ENCODE data around the gene TMC1. TPM values are rescaled to one million over a fixed set of nuclear protein-coding genes. Genes with fewer than 3 reads are reported as not detected.

The TMC1 gene
- total RNA-seq, 2 donors from 2014 or later: 0.09 TPM; not detected in 1

DNA sequence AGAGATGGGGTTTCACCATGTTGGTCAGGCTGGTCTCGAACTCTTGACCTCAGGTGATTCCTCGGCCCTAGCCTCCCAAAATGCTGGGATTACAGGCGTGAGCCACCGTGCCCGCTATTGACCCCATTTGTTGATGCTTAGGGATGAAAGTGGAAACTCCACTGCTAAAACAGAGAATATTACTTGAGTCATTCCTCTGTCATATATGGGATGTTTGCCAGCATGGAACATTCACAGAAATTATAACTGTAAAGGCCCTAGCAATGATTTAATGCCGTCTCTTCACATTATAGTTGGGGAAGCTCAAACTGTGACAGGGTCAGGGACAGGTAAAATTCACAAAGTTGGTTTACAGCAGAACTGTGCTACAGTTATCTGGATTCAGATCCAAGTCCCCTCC is 94.5 kb downstream of the TMC1 start:
- WGBS, 2 experiments (ENCODE audit: insufficient coverage in 1 of 2, insufficient read length in 1 of 2): 90 to 95% methylated on average over 6 of the region's 6 CpGs
- no peaks in the 10 kb centered on the region for H3K27me3 Mint-ChIP-seq (ENCODE audit: insufficient read depth)
- H3K4me3 ChIP-seq (ENCODE audit: low read length): no peak overlapping the region
- TF ChIP-seq, protein P1, sequence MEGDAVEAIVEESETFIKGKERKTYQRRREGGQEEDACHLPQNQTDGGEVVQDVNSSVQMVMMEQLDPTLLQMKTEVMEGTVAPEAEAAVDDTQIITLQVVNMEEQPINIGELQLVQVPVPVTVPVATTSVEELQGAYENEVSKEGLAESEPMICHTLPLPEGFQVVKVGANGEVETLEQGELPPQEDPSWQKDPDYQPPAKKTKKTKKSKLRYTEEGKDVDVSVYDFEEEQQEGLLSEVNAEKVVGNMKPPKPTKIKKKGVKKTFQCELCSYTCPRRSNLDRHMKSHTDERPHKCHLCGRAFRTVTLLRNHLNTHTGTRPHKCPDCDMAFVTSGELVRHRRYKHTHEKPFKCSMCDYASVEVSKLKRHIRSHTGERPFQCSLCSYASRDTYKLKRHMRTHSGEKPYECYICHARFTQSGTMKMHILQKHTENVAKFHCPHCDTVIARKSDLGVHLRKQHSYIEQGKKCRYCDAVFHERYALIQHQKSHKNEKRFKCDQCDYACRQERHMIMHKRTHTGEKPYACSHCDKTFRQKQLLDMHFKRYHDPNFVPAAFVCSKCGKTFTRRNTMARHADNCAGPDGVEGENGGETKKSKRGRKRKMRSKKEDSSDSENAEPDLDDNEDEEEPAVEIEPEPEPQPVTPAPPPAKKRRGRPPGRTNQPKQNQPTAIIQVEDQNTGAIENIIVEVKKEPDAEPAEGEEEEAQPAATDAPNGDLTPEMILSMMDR (conservative IDR thresholded peaks at IDR 0.05): no peak
- H3K27me3 ChIP-seq (ENCODE audit: control insufficient read depth, insufficient read depth, low read length, poor library complexity, severe bottlenecking): no peaks in the 10 kb centered on the region
- H3K4me1 ChIP-seq (ENCODE audit: control insufficient read depth, insufficient read depth, low read length): no peaks in the 10 kb centered on the region
- H3K27ac Mint-ChIP-seq: no peak overlapping the region
- no peaks in the 10 kb centered on the region for H3K4me1 Mint-ChIP-seq
- DNase-seq: no peak
- no peak overlapping the region for H3K27ac ChIP-seq (ENCODE audit: low read depth, low read length)
- no peak overlapping the region for H3K4me3 Mint-ChIP-seq
- no peaks in the 10 kb centered on the region for H3K36me3 Mint-ChIP-seq (ENCODE audit: low read depth)
- no peak overlapping the region for H3K9ac ChIP-seq (ENCODE audit: extremely low read depth, low read length, poor library complexity, severe bottlenecking)
- no peaks in the 10 kb centered on the region for H3K9me3 Mint-ChIP-seq
- no peaks in the 10 kb centered on the region for H3K36me3 ChIP-seq (ENCODE audit: control insufficient read depth, insufficient read depth, low read length)
- no peaks in the 10 kb centered on the region for H3K9me3 ChIP-seq (ENCODE audit: control insufficient read depth, low read length)

DNA sequence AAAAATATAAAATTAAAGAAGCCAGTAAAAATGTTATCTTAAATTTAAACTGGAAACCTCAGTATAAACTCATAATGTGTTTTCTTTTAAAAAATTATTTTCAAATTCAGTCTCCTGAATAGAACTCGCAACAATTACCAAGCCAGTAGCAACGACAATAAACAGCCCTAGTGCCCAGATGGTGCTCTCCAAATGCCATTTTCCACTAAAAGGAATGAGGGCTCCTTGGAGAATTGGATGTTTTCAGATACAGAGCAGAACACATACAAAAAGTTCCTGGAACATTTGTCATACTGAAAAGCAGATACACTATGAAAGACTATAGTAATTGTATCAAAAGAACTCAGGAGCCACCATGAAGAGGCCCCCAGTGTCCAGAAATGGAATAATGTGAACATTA is 97.4 kb downstream of the TMC1 start:
- no peak overlapping the region for H3K4me3 Mint-ChIP-seq
- Histone ChIP-seq H3K4me3 (ENCODE audit: low read length) (no peak overlapping the region), H3K4me1 (ENCODE audit: control insufficient read depth, insufficient read depth, low read length) (no peaks in the 10 kb centered on the region), H3K9me3 (ENCODE audit: control insufficient read depth, low read length) (no peaks in the 10 kb centered on the region), H3K27ac (ENCODE audit: low read depth, low read length) (no peak overlapping the region), H3K9ac (ENCODE audit: extremely low read depth, low read length, poor library complexity, severe bottlenecking) (no peak overlapping the region), H3K27me3 (ENCODE audit: control insufficient read depth, insufficient read depth, low read length, poor library complexity, severe bottlenecking) (no peaks in the 10 kb centered on the region), H3K36me3 (ENCODE audit: control insufficient read depth, insufficient read depth, low read length) (no peaks in the 10 kb centered on the region)
- TF ChIP-seq, protein P1 (conservative IDR thresholded peaks at IDR 0.05): no peak
- no peaks in the 10 kb centered on the region for H3K27me3 Mint-ChIP-seq (ENCODE audit: insufficient read depth)
- DNase-seq: no peak
- no peak overlapping the region for H3K27ac Mint-ChIP-seq
- no peaks in the 10 kb centered on the region for H3K9me3 Mint-ChIP-seq
- 93 to 100% methylated on average over 2 of the region's 2 CpGs for WGBS, 2 experiments (ENCODE audit: insufficient coverage in 1 of 2, insufficient read length in 1 of 2)
- H3K36me3 Mint-ChIP-seq (ENCODE audit: low read depth): no peaks in the 10 kb centered on the region
- H3K4me1 Mint-ChIP-seq: no peaks in the 10 kb centered on the region

DNA sequence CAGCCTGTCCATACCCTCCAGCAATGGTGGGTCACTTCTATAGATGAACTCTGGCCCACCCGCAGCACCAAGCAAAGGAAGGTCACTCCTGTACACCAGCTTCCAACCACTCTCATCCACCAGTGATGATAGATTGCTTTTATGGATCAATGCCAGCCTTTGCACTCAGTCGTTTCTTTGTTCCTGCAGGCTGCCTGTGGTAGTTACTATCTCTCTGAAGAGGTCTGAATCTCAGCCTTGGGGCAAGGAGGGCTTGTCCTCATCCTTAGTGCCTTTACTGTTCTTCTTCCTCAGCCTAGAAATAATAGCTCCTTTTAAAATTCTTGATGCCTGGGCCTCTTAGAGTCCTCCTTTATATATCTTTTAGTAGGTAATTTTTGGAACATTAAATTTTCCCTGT is 100.8 kb downstream of the TMC1 start:
- Histone ChIP-seq H3K4me1 (ENCODE audit: control insufficient read depth, insufficient read depth, low read length) (no peaks in the 10 kb centered on the region), H3K4me3 (ENCODE audit: low read length) (no peak overlapping the region), H3K36me3 (ENCODE audit: control insufficient read depth, insufficient read depth, low read length) (no peaks in the 10 kb centered on the region), H3K27ac (ENCODE audit: low read depth, low read length) (no peak overlapping the region), H3K27me3 (ENCODE audit: control insufficient read depth, insufficient read depth, low read length, poor library complexity, severe bottlenecking) (no peaks in the 10 kb centered on the region), H3K9ac (ENCODE audit: extremely low read depth, low read length, poor library complexity, severe bottlenecking) (no peak overlapping the region), H3K9me3 (ENCODE audit: control insufficient read depth, low read length) (no peaks in the 10 kb centered on the region)
- DNase-seq: no peak
- no peak overlapping the region for H3K27ac Mint-ChIP-seq
- H3K36me3 Mint-ChIP-seq (ENCODE audit: low read depth): no peaks in the 10 kb centered on the region
- no peaks in the 10 kb centered on the region for H3K4me1 Mint-ChIP-seq
- H3K27me3 Mint-ChIP-seq (ENCODE audit: insufficient read depth): no peaks in the 10 kb centered on the region
- no peaks in the 10 kb centered on the region for H3K9me3 Mint-ChIP-seq
- TF ChIP-seq, protein P1 (conservative IDR thresholded peaks at IDR 0.05): no peak
- H3K4me3 Mint-ChIP-seq: no peak overlapping the region
- 86% methylated on average over 1 to 2 of the region's 2 CpGs for WGBS, 2 experiments (ENCODE audit: insufficient coverage in 1 of 2, insufficient read length in 1 of 2)
